Neural cell (in vitro differentiated cells): ENCODE measurements around the gene UNC79. TPM values are rescaled to one million over a fixed set of nuclear protein-coding genes. Genes with fewer than 3 reads are reported as not detected.

Experiments used
- H2AFZ ChIP-seq: fragments of 200-600, 300-800 bp; sonication (generic), shearing (Covaris generic); 2 replicates; pipeline ENCODE4 v1.6.0; 2014; ENCODE audit warnings: low read depth, mild to moderate bottlenecking, antibody characterized with exemption, low read length, moderate library complexity
- H3F3A ChIP-seq: fragments of 200-600 bp; shearing (Covaris generic); 2 replicates; pipeline ENCODE4 v1.6.1; 2016; ENCODE audit warnings: mild to moderate bottlenecking, moderate library complexity, mixed read lengths, antibody characterized with exemption, low read length; ENCODE audit not compliant: insufficient read depth, poor library complexity, severe bottlenecking
- H3K27ac ChIP-seq: fragments of 200-600, 300-800 bp; sonication (generic), shearing (Covaris generic); 2 replicates; pipeline ENCODE4 v1.5.1; 2014; ENCODE audit warnings: mild to moderate bottlenecking, low read length, moderate library complexity
- H3K27me3 ChIP-seq: fragments of 300-800, 200-600 bp; sonication (generic), shearing (Covaris generic); 2 replicates; pipeline ENCODE4 v1.6.0; 2014; ENCODE audit warnings: mild to moderate bottlenecking, low read depth, low read length, moderate library complexity; ENCODE audit not compliant: insufficient read depth
- H3K36me3 ChIP-seq: fragments of 300-800, 200-600 bp; sonication (generic), shearing (Covaris generic); 2 replicates; pipeline ENCODE4 v1.5.1; 2014; ENCODE audit warnings: mild to moderate bottlenecking, antibody characterized with exemption, low read length, moderate library complexity; ENCODE audit not compliant: insufficient read depth
- H3K4me2 ChIP-seq: fragments of 300-800, 200-600 bp; sonication (generic), shearing (Covaris generic); 2 replicates; pipeline ENCODE4 v1.6.0; 2014; ENCODE audit warnings: mild to moderate bottlenecking, low read length
- H3K4me3 ChIP-seq: fragments of 300-800, 200-600 bp; sonication (generic), shearing (Covaris generic); 2 replicates; pipeline ENCODE4 v1.5.1; 2014; ENCODE audit warnings: mild to moderate bottlenecking, low read length, moderate library complexity
- H3K79me2 ChIP-seq: fragments of 200-600 bp; shearing (Covaris generic); replicated peaks from 2 replicates; pipeline ENCODE4 v1.6.0; 2014; ENCODE audit warnings: mild to moderate bottlenecking, low read length, moderate library complexity; ENCODE audit not compliant: insufficient read depth
- H3K9ac ChIP-seq: fragments of 300-800, 200-600 bp; sonication (generic), shearing (Covaris generic); 2 replicates; pipeline ENCODE4 v1.6.1; 2016; ENCODE audit warnings: mild to moderate bottlenecking, low read length, mixed read lengths
- H3K9me2 ChIP-seq: fragments of 200-600 bp; shearing (Covaris generic); 2 replicates; pipeline ENCODE4 v1.6.1; 2016; ENCODE audit warnings: mild to moderate bottlenecking, low read length, mixed read lengths; ENCODE audit not compliant: insufficient read depth
- H3K9me3 ChIP-seq: fragments of 200-600, 300-800 bp; sonication (generic), shearing (Covaris generic); 2 replicates; pipeline ENCODE4 v1.6.1; 2016; ENCODE audit warnings: mild to moderate bottlenecking, mixed run types, low read length, moderate library complexity, mixed read lengths
- H4K20me1 ChIP-seq: fragments of 200-600 bp; shearing (Covaris generic); 2 replicates; pipeline ENCODE4 v1.6.1; 2016; ENCODE audit warnings: mild to moderate bottlenecking, mixed run types; ENCODE audit not compliant: insufficient read depth
- CTCF ChIP-seq: fragments of 450-650 bp; IDR thresholded peaks from 2 replicates; pipeline ENCODE4 v1.5.1; 2014; ENCODE audit warnings: antibody characterized with exemption, mild to moderate bottlenecking, moderate library complexity; ENCODE audit not compliant: poor library complexity, severe bottlenecking
- EP300 ChIP-seq: fragments of 450-650 bp; conservative IDR thresholded peaks from 2 replicates; pipeline ENCODE4 v1.6.1; 2014; ENCODE audit warnings: antibody characterized with exemption, mild to moderate bottlenecking, moderate library complexity; ENCODE audit not compliant: poor library complexity, severe bottlenecking
- EZH2 ChIP-seq: fragments of 200-600, 300-800 bp; shearing (Covaris generic), sonication (generic); IDR thresholded peaks from 2 replicates; pipeline ENCODE4 v1.6.1; 2014; ENCODE audit warnings: antibody characterized with exemption, low read length, borderline replicate concordance, mild to moderate bottlenecking; ENCODE audit not compliant: insufficient read depth, poor library complexity, severe bottlenecking
- MXI1 ChIP-seq: fragments of 450-650 bp; conservative IDR thresholded peaks from 2 replicates; pipeline ENCODE4 v1.6.1; 2014; ENCODE audit warnings: antibody characterized with exemption, mild to moderate bottlenecking; ENCODE audit not compliant: poor library complexity, severe bottlenecking
- POLR2AphosphoS5 ChIP-seq: IDR thresholded peaks from 2 replicates; pipeline ENCODE4 v1.6.1; 2012
- RAD21 ChIP-seq: fragments of 450-650 bp; conservative IDR thresholded peaks from 2 replicates; pipeline ENCODE4 v1.6.1; 2014; ENCODE audit warnings: antibody characterized with exemption, mild to moderate bottlenecking, moderate library complexity
- REST ChIP-seq: IDR thresholded peaks from 2 replicates; pipeline ENCODE4 v1.6.1; 2012; ENCODE audit warnings: borderline replicate concordance
- SMC3 ChIP-seq: fragments of 450-650 bp; conservative IDR thresholded peaks from 2 replicates; pipeline ENCODE4 v1.6.1; 2014; ENCODE audit warnings: antibody characterized with exemption, mild to moderate bottlenecking, moderate library complexity; ENCODE audit not compliant: poor library complexity
- TAF1 ChIP-seq: IDR thresholded peaks from 2 replicates; pipeline ENCODE4 v1.6.1; 2012; ENCODE audit warnings: low read depth
- polyA plus RNA-seq: library from polyadenylated mRNA; depleted of rRNA; stranded (reverse); fragments of >200 nt; gene quantifications from 2 replicates; pipeline ENCODE4 v1.2.3, GENCODE V29; 2014

The UNC79 gene
- polyA plus RNA-seq, 1 donor from 2014 or later: 22.6 TPM

GRCh38 chr14:93532541-93532940 lies 101.8 kb downstream of the UNC79 start:
- no peak overlapping the region for H3K9ac ChIP-seq
- no peak overlapping the region for H3K27ac ChIP-seq
- H3K36me3 ChIP-seq: no peaks in the 10 kb centered on the region
- H4K20me1 ChIP-seq: no peaks in the 10 kb centered on the region
- no peaks in the 10 kb centered on the region for H3K79me2 ChIP-seq
- H3F3A ChIP-seq: no peaks in the 10 kb centered on the region
- no peak overlapping the region for H3K4me3 ChIP-seq
- H3K4me2 ChIP-seq: no peak overlapping the region
- H3K27me3 ChIP-seq: no peaks in the 10 kb centered on the region
- no peaks in the 10 kb centered on the region for H3K9me2 ChIP-seq
- H2AFZ ChIP-seq: no peak overlapping the region
- TF ChIP-seq REST: no peak
- TF ChIP-seq TAF1: no peak
- no peak for TF ChIP-seq CTCF
- TF ChIP-seq EZH2: no peak
- no peak for TF ChIP-seq SMC3
- TF ChIP-seq MXI1: no peak
- no peak for TF ChIP-seq EP300
- TF ChIP-seq RAD21: no peak
- no peak for TF ChIP-seq POLR2AphosphoS5
- H3K9me3 ChIP-seq: no peaks in the 10 kb centered on the region

GRCh38 chr14:93533437-93533836 lies 102.7 kb downstream of the UNC79 start:
- H4K20me1 ChIP-seq: no peaks in the 10 kb centered on the region
- no peaks in the 10 kb centered on the region for H3F3A ChIP-seq
- H3K9ac ChIP-seq: no peak overlapping the region
- TF ChIP-seq POLR2AphosphoS5: no peak
- TF ChIP-seq CTCF: no peak
- no peak for TF ChIP-seq SMC3
- no peak for TF ChIP-seq REST
- TF ChIP-seq TAF1: no peak
- H3K36me3 ChIP-seq: peaks cover 3% of the 10 kb centered on the region
- H3K27me3 ChIP-seq: no peaks in the 10 kb centered on the region
- H3K4me2 ChIP-seq: no peak overlapping the region
- H2AFZ ChIP-seq: no peak overlapping the region
- H3K9me2 ChIP-seq: no peaks in the 10 kb centered on the region
- no peaks in the 10 kb centered on the region for H3K79me2 ChIP-seq
- no peaks in the 10 kb centered on the region for H3K9me3 ChIP-seq
- H3K4me3 ChIP-seq: no peak overlapping the region
- H3K27ac ChIP-seq: no peak overlapping the region
